ENCODE data around the gene GCDH.
A peak's percentile ranks its signal among the peaks of the same experiment; 100 is the strongest.
"Not testable (repeated sequence)": the region's sequence is repeated elsewhere in the genome, so short reads cannot be mapped to it uniquely, and the experiment has no call there.

GCDH gene

GRCh38 chr19:12907166-12907565 lies 16.2 kb downstream of the GCDH start:
- no peak for DNase-seq (ENCODE audit: low read depth in 2 of 2)

- DNase-seq (ENCODE audit: low read depth in 2 of 2), result no peak
Measured at GRCh38 chr19:12912571-12912970, 21.6 kb downstream of the GCDH start.

GRCh38 chr19:12913011-12913561 lies 22.1 kb downstream of the GCDH start:
- DNase-seq (ENCODE audit: low read depth in 2 of 2), result no peak

GRCh38 chr19:12913851-12914690 lies 23.1 kb downstream of the GCDH start:
- no peak for DNase-seq (ENCODE audit: low read depth in 2 of 2)

GRCh38 chr19:12915860-12916259 lies 24.9 kb downstream of the GCDH start:
- not testable (repeated sequence) for DNase-seq (ENCODE audit: low read depth in 2 of 2)

GRCh38 chr19:12918253-12918652 lies 27.3 kb downstream of the GCDH start:
- DNase-seq (ENCODE audit: low read depth in 2 of 2), result no peak

- DNase-seq (ENCODE audit: low read depth in 2 of 2), result no peak
Measured at GRCh38 chr19:12921047-12921446, 30.1 kb downstream of the GCDH start.

GRCh38 chr19:12922959-12923358 lies 32.0 kb downstream of the GCDH start:
- DNase-seq (ENCODE audit: low read depth in 2 of 2), result no peak

GRCh38 chr19:12924621-12925310 lies 33.8 kb downstream of the GCDH start:
- DNase-seq (ENCODE audit: low read depth in 2 of 2), result no peak

- DNase-seq (ENCODE audit: low read depth in 2 of 2), result no peak
Measured at GRCh38 chr19:12930002-12930645, 39.2 kb downstream of the GCDH start.

- no peak for DNase-seq (ENCODE audit: low read depth in 2 of 2)
Measured at GRCh38 chr19:12932392-12933286, 41.7 kb downstream of the GCDH start.

GRCh38 chr19:12933287-12934072 lies 42.5 kb downstream of the GCDH start, which contains the start of gene FARSA:
Gene FARSA (minus strand): TSS chr19:12933711. CDS start chr19:12933696, 15 bp downstream.
- DNase-seq (ENCODE audit: low read depth in 2 of 2), result peak; percentile 85 to 90

GRCh38 chr19:12935071-12935470 lies 44.1 kb downstream of the GCDH start:
- DNase-seq (ENCODE audit: low read depth in 2 of 2), result no peak

- no peak for DNase-seq (ENCODE audit: low read depth in 2 of 2)
Measured at GRCh38 chr19:12936582-12936981, 45.6 kb downstream of the GCDH start.

- no peak for DNase-seq (ENCODE audit: low read depth in 2 of 2)
Measured at GRCh38 chr19:12937093-12937926, 46.4 kb downstream of the GCDH start.

GRCh38 chr19:12937927-12938778 lies 47.2 kb downstream of the GCDH start, which contains the start of gene CALR:
Gene CALR (plus strand): TSS chr19:12938609. CDS start chr19:12938680, 71 bp downstream.
- peak; percentile 98 to 99 for DNase-seq (ENCODE audit: low read depth in 2 of 2)

GRCh38 chr19:12938779-12939601 lies 48.0 kb downstream of the GCDH start:
- peak in 1 of 2 donors; percentile 31 for DNase-seq (ENCODE audit: low read depth in 2 of 2)

Data from stimulated activated CD4-positive, alpha-beta T cell treated with anti-CD3 and anti-CD28 coated beads, Interleukin-15, amount 100 ng/mL, for 48 hours (primary cell).